ENCODE results near the gene FAM234B.

GRCh38 chr12:13093191-13093847 is 49.1 kb downstream of the FAM234B start:
- no peak for TF ChIP-seq CTCF (IDR thresholded peaks at IDR 0.05)
- TF ChIP-seq POLR2A (IDR thresholded peaks at IDR 0.05) = no peak
